Suppressor macrophage treated with lipopolysaccharide for 1 hour (primary cell): ENCODE results near the gene POLN.

Experiments used
- DNase-seq, 3 donors: peaks; one replicate each; pipeline ENCODE4 v3.0.0-alpha.2; 2020 to 2022

POLN gene

GRCh38 chr4:2103127-2103842 is 138.6 kb downstream of the POLN start:
- DNase-seq = no peak

GRCh38 chr4:2102045-2102883 is 139.7 kb downstream of the POLN start:
- DNase-seq = no peak

- DNase-seq = no peak
Measured at GRCh38 chr4:2101346-2102044, 140.4 kb downstream of the POLN start.

- no peak for DNase-seq
Measured at GRCh38 chr4:2096073-2096609, 145.8 kb downstream of the POLN start.

- DNase-seq = no peak
Measured at GRCh38 chr4:2095236-2096072, 146.5 kb downstream of the POLN start.

- DNase-seq = no peak
Measured at GRCh38 chr4:2094545-2094944, 147.4 kb downstream of the POLN start.

- no peak for DNase-seq
Measured at GRCh38 chr4:2093265-2093664, 148.7 kb downstream of the POLN start.

GRCh38 chr4:2092669-2093053 is 149.3 kb downstream of the POLN start:
- no peak for DNase-seq

- DNase-seq = no peak
Measured at GRCh38 chr4:2091990-2092668, 149.8 kb downstream of the POLN start.

- no peak for DNase-seq
Measured at GRCh38 chr4:2090642-2091041, 151.3 kb downstream of the POLN start.

- DNase-seq = no peak
Measured at GRCh38 chr4:2089222-2089621, 152.7 kb downstream of the POLN start.

- no peak for DNase-seq
Measured at GRCh38 chr4:2087170-2087569, 154.8 kb downstream of the POLN start.

GRCh38 chr4:2085496-2085901 is 156.4 kb downstream of the POLN start:
- no peak for DNase-seq

GRCh38 chr4:2084316-2084715 is 157.6 kb downstream of the POLN start:
- DNase-seq = no peak

GRCh38 chr4:2083826-2084160 is 158.1 kb downstream of the POLN start:
- no peak for DNase-seq

- no peak for DNase-seq
Measured at GRCh38 chr4:2083116-2083825, 158.7 kb downstream of the POLN start.

- no peak for DNase-seq
Measured at GRCh38 chr4:2082627-2083026, 159.3 kb downstream of the POLN start.

GRCh38 chr4:2082118-2082517 is 159.8 kb downstream of the POLN start:
- DNase-seq = no peak

- no peak for DNase-seq
Measured at GRCh38 chr4:2081540-2081939, 160.4 kb downstream of the POLN start.

GRCh38 chr4:2080429-2081300 is 161.3 kb downstream of the POLN start:
- DNase-seq = no peak
